HG03378 (cell line): ENCODE data around the gene SH3RF3.

Source experiments
- ATAC-seq: cut with Tn5 transposase; IDR thresholded peaks from one replicate; pipeline ENCODE4 v1.9.1; 2021; ENCODE audit warnings: mild to moderate bottlenecking, moderate library complexity; ENCODE audit not compliant: unreplicated experiment

SH3RF3 gene

GRCh38 chr2:109425411-109425810, 296.4 kb downstream of the SH3RF3 start:
- ATAC-seq: no peak

GRCh38 chr2:109427661-109428091, 298.7 kb downstream of the SH3RF3 start:
- ATAC-seq: no peak

- ATAC-seq: no peak
Observed at GRCh38 chr2:109428281-109428680, 299.3 kb downstream of the SH3RF3 start.

GRCh38 chr2:109428841-109429566, 300.0 kb downstream of the SH3RF3 start:
- ATAC-seq: no peak

GRCh38 chr2:109429567-109430328, 300.7 kb downstream of the SH3RF3 start:
- ATAC-seq: no peak

GRCh38 chr2:109430329-109430636, 301.3 kb downstream of the SH3RF3 start:
- ATAC-seq: no peak

- no peak for ATAC-seq
Observed at GRCh38 chr2:109432421-109432820, 303.4 kb downstream of the SH3RF3 start.

GRCh38 chr2:109433486-109433885, 304.5 kb downstream of the SH3RF3 start:
- no peak for ATAC-seq

GRCh38 chr2:109433926-109434325, 304.9 kb downstream of the SH3RF3 start:
- ATAC-seq: no peak

- ATAC-seq: no peak
Observed at GRCh38 chr2:109434351-109434750, 305.3 kb downstream of the SH3RF3 start.

GRCh38 chr2:109435066-109435690, 306.2 kb downstream of the SH3RF3 start:
- no peak for ATAC-seq

- ATAC-seq: no peak
Observed at GRCh38 chr2:109435901-109436598, 307.0 kb downstream of the SH3RF3 start.

GRCh38 chr2:109436610-109437225, 307.7 kb downstream of the SH3RF3 start:
- ATAC-seq: no peak

GRCh38 chr2:109437325-109438090, 308.5 kb downstream of the SH3RF3 start:
- no peak for ATAC-seq

GRCh38 chr2:109438146-109438545, 309.1 kb downstream of the SH3RF3 start:
- no peak for ATAC-seq

GRCh38 chr2:109438773-109439389, 309.9 kb downstream of the SH3RF3 start:
- no peak for ATAC-seq

- ATAC-seq: no peak
Observed at GRCh38 chr2:109439390-109439786, 310.4 kb downstream of the SH3RF3 start.

- no peak for ATAC-seq
Observed at GRCh38 chr2:109439986-109440385, 311.0 kb downstream of the SH3RF3 start.

GRCh38 chr2:109440499-109441156, 311.6 kb downstream of the SH3RF3 start:
- no peak for ATAC-seq
